ENCODE data around the gene ARHGAP10.
A peak's percentile ranks its signal among the peaks of the same experiment; 100 is the strongest.

ARHGAP10 gene

GRCh38 chr4:148030193-148030873 lies 298.4 kb downstream of the ARHGAP10 start:
- peak; percentile 68 for DNase-seq (ENCODE audit: low read depth)

- no peak for DNase-seq (ENCODE audit: low read depth)
Measured at GRCh38 chr4:148034813-148035212, 302.9 kb downstream of the ARHGAP10 start.

DNA sequence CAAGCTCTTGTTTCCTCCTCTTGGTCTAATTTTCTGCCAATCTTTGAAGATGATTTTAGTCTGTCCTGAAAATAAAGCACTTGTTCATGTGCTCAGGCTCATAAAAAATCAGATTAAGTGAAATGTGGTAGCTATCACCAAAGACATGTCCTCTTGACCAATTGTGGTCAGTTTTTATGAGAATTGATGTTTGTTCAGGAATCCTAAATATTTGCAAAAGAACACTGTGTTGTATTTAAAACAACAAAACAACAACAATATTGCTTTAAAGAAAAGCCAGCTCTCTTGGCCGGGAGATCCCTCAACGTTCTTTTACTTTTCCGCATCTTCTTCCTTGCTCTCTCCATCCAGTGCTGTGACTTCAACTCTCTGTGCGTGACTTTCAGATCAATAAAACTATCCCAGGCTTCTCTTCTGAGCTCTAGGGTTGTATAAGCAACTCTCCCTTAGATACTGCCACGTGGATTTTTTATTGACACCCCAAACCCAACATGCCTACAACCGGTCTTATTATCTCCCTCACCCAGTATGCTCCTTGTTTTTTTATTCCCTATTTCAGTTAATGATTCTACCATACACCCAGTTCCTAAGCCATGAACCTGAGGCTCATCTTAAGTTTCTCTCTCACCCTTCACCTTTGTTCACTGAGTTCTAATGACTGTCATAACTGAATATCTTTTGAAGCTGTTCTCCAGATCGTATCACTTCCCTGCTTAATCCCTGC lies 309.9 kb downstream of the ARHGAP10 start:
- no peak for DNase-seq (ENCODE audit: low read depth)

DNA sequence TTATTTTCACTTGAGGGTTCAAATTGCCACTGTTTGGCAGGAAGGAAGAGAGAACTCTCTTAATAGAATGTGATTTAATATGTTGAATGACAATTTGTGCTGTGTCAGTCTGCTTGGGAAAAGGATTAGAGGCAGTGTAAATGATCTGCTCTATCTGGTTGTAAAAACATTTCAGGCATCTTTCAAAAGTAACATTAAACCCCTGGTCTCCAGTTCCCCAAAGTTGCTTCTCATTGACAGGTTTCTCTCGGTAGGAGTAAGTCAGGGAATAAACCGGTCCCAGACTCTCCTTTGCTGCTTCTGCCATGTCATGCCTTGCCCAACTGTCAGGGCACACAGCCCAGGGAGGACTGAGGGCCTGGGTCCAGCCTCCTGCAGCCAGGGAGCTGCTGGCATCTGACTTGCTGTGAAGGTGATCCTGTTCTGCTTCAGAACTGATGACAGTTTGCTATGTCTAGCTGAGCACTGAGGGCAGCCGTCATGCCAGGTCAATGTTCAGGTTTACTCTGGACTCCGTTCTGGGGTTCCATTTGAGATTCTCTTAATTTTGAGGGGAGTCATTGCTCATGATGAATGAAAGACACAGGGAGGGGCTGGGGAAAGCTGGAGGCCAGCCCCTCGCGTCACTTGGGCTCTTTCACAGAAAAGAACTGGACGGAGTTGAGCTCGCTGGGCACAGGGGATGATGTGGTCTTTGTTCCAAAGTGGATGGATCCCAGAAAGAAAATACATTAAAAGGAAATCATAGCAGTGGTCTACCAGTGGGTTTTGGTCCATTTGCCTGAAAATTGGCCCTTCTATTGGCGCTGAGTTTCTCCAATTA lies 312.4 kb downstream of the ARHGAP10 start:
- peak; percentile 33 for DNase-seq (ENCODE audit: low read depth)

DNA sequence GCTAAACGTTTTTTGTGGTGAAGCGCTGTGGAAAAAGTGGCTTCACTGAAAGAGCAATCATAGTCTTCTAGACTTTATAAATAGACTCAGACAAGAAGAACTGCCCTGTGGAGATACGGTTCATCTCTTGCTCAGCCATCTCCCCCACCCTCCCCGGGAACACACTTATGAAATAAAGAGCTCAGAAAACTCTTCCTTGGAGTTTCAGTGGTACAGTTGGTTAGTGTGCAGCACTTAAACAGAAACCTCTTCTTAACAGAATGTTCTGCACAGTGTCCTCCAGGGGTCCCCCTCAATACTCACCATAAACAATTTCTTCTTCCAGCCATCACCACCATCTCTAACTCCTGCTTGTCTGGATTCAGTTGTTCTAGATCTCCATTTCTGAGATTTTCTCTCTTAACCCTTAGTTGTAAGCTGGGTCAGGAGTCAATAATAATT lies 313.0 kb downstream of the ARHGAP10 start:
- DNase-seq (ENCODE audit: low read depth) = peak; percentile 71

DNA sequence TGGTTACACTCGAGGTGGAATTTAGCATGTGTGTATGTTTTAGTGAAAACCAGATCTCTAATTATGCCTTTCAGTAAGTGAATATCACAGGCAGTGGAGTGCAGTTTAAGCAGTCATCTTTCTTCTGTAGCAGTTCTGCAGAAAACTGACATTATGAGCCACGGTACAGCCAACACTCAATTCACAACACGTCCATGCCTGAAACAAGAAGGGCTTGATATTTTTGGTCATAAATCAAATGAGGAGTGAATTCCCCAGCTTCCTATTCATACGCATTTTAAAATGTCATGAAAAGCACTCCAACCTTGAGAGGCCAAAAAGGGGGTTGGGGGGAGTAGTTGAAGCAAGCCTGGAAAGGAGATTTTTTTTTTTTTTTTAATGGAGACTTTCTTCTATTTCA lies 316.7 kb downstream of the ARHGAP10 start:
- DNase-seq (ENCODE audit: low read depth) = no peak

DNA sequence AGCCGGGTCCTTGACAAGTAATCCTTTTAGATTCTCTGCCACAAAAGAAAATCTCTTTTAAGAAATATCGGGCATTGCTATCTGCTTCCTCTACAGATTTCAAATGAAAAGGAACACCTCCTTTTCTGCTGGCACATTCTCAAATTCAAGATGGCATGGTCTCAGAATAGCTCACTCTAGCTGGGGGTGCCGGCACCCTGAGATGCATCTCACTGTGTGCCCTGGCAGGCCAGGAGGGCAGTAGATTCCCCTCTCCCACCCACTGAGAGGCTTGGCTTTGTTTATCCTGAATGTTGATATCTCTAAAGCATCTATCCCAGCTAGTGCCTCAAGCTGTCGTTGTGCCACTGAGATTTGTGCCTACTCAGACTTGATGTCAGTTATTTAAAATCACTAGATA lies 319.5 kb downstream of the ARHGAP10 start:
- no peak for DNase-seq (ENCODE audit: low read depth)

GRCh38 chr4:148052448-148052847 lies 320.6 kb downstream of the ARHGAP10 start:
- no peak for DNase-seq (ENCODE audit: low read depth)

DNA sequence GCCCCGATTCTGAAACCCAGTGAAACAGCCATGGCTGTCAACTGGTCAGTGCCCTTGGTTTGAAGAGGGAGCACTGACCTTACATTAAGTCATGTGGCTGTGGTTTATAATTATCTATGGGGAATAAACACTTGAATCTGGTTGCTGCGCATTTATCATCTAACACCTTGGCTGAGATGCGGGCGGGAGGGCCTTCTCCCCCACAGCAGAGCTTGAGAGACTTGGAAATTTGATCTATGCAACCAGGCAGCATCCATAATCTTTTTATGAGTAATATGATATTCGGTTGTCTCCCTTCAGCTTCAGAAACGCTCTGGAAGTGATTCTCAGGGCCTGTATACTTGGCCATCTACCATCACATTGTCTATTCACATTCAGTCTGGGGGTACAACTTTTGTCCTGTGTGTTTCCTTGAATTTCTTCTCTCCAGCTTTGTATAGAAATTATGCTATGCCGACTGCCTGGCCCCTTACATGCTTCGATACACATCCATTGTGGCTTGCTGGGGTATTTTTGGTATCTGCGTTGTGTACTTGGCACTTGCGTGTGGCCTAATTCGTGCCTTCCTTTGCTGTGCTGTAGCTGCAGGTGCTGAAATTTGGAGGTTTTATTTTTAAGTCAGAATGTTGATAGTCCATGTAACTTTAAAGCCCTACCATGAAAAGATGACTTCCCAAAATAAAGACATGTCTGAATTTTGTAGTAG lies 321.6 kb downstream of the ARHGAP10 start:
- DNase-seq (ENCODE audit: low read depth) = no peak

DNA sequence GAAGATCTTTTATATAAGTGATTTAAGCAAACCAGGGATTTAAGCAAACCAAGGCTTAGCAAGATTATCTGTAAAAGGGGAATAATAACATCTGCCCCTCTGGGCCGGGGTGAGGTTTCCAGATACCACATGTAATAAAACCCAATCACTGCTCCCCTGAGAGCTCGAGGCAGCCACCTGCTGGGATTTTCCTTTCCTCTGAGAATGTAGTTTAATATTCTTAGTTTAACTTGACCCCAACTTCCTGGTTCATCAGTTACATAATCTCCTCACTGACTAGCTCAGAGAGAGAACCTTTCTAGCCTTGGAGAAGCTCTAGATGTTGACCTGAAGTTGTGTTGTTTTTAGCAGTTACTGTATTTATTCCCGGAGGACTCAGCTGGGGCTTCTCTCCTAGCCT lies 322.4 kb downstream of the ARHGAP10 start:
- no peak for DNase-seq (ENCODE audit: low read depth)

DNA sequence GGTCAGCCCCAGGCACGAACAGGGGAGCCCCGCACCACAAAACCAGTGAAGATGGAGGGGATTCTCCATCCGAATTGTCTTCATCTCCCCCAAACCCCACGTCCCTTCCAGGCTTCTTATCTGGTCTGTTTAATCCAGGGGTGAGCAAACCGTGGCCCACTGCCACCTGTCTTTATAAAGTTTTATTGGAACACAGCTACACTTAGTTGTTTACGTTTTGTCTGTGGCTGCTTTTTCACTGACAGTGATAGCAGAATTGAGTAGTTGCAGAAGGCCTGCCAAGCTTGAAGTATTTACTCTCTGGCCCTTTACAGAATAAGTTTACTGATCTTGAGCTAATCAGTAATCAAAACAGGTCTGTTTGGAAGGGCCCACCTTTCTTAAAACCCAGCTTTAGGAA lies 324.0 kb downstream of the ARHGAP10 start:
- no peak for DNase-seq (ENCODE audit: low read depth)

- DNase-seq (ENCODE audit: low read depth) = peak; percentile 12
Measured at GRCh38 chr4:148056879-148057278, 325.0 kb downstream of the ARHGAP10 start.

- DNase-seq (ENCODE audit: low read depth) = no peak
Measured at GRCh38 chr4:148057516-148057915, 325.6 kb downstream of the ARHGAP10 start.

GRCh38 chr4:148057984-148058859 lies 326.3 kb downstream of the ARHGAP10 start:
- no peak for DNase-seq (ENCODE audit: low read depth)

- DNase-seq (ENCODE audit: low read depth) = no peak
Measured at GRCh38 chr4:148059617-148060180, 327.8 kb downstream of the ARHGAP10 start.

GRCh38 chr4:148060264-148061140 lies 328.6 kb downstream of the ARHGAP10 start:
- DNase-seq (ENCODE audit: low read depth) = no peak

- no peak for DNase-seq (ENCODE audit: low read depth)
Measured at GRCh38 chr4:148061141-148061481, 329.2 kb downstream of the ARHGAP10 start.

- DNase-seq (ENCODE audit: low read depth) = no peak
Measured at GRCh38 chr4:148061795-148062194, 329.9 kb downstream of the ARHGAP10 start.

- no peak for DNase-seq (ENCODE audit: low read depth)
Measured at GRCh38 chr4:148062301-148062950, 330.5 kb downstream of the ARHGAP10 start.
